Stimulated activated CD8-positive, alpha-beta memory T cell treated with anti-CD3 and anti-CD28 coated beads, Interleukin-7, amount 100 ng/mL, for 1 hour (primary cell): Measurements from ENCODE around the gene GET3.

ENCODE experiments used
- DNase-seq, 2 donors: peaks; one replicate each; pipeline ENCODE4 v3.0.0-alpha.2; 2020; ENCODE audit warnings: low read depth in 2 of 2

GET3 gene

DNA sequence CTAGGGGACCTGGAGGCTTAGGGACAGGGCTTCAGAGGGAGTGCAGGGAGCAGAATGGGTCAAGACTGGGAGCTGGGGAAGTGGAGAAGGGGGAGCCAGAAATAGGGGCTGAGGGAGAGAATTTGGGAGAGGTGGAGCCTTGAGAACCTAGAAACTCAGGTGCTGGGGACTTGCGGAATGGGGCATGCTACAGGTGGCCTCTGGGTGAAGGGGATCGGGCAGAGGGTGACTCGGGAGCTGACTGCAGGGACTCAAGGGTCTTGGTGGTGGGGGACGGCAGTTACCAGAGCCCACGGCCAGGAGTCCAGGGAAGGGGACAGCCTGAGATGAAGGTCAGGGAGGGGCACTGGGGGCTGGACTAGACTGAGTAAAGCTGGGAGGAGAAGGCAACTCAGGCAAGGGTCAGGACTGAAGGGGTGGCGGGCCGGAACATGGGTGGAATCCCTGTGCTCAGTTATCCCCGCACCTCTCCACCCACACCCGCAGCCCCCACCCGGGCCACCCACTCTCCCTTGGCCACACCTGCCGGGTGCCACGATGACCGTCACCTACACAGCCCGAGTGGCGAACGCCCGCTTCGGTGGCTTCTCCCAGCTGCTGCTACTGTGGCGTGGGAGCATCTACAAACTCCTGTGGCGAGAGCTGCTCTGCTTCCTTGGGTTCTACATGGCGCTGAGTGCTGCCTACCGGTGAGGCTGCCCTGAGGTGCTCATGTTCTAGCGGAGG is 14.9 kb downstream of the GET3 start:
- no peak for DNase-seq

DNA sequence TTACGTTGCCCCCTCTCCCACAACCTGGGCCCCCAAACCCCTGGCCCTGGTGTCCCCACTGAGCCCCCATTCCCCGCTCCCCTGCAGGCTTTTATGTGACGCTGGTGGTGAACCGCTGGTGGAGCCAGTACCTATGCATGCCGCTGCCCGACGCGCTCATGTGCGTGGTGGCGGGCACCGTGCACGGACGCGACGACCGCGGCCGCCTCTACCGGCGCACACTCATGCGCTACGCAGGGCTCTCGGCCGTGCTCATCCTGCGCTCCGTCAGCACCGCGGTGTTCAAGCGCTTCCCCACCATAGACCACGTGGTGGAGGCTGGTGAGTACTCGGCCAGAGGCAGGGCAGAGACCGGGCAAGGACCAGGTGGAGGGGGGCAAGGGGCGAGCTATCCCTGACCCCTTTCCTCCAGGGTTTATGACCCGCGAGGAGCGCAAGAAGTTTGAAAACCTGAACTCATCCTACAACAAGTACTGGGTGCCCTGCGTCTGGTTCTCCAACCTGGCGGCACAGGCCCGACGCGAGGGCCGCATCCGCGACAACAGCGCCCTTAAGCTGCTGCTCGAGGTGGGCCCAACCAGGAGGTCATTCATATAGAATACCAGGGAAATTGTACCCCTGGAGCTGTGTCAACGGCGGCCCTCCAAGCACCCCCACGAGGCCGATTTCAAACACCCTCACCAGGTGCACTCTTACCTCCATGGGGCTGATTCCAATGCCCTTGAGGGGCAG is 17.3 kb downstream of the GET3 start:
- DNase-seq: no peak

DNA sequence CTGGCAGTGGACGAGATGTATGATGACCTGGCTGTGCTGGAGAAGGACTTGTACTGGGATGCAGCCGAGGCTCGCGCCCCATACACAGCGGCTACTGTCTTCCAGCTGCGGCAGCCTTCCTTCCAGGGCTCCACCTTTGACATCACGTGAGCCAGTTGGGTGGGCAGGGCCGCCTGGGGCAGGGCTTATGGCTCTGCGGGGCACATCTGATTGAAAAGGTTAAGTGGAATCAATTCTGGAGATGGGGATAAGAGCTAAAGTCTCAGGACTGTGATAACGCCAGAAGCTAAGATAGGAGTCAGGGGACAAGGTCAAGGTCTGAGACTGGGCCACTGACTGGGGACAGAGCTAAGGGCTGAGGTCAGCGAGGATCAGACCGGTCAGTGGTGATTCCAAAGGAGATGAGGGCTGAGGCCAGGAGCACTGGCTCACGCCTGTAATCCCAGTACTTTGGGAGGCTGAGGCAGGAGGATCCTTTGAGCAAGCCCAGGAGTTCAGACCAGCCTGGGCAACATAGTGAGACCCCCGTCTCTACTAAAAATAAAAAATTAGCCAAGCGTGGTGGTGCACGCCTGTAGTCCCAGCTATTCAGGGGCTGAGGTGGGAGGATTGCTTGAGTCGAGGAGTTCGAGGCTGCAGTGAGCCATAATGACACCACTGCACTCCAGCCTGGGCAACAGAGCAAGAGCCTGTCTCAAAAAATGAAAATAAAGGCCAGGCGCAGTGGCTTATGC is 19.0 kb downstream of the GET3 start:
- DNase-seq: no peak

DNA sequence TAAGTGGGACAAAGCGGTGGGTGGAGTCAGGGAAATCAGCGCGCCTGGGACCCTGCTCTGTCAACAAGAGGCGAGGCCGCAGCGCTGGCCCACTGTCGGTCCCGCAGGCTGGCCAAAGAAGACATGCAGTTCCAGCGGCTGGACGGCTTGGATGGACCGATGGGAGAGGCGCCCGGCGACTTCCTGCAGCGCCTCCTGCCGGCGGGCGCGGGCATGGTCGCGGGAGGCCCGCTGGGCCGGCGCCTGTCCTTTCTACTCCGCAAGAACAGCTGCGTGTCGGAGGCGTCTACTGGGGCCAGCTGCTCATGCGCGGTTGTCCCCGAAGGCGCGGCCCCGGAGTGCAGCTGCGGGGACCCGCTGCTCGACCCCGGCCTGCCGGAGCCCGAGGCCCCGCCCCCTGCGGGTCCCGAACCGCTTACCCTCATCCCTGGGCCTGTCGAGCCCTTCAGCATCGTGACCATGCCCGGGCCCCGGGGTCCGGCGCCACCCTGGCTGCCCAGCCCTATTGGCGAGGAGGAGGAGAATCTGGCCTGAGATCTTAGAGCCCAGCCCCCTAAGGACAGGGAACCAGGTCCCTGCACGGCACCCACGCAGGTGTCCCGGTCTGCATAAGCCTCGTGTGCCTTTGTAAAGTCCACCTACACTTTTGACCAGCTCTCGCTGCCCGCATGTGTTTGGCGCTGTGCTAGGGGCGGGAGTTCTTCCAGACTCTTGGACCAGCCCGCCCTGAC is 20.4 kb downstream of the GET3 start:
- peak in 1 of 2 donors; percentile 41 for DNase-seq

DNA sequence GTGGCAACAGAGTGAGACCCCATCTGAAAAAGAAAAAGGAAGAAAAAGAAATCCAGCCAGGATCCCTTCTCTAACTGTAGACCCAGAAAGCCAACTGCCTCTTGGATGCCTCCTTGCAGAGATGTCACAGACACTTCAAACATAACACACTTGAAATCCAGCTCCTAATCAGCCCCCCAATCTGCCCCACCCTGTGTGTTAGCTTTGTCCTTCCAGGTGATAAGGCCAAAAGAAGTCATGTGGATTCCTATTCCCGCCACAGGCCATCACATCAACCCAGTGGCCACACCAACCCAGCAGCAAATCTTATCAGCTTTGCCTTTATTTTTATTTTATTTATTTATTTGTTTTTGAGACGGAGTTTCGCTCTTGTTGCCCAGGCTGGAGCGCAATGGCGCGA is 22.4 kb downstream of the GET3 start:
- no peak for DNase-seq

DNA sequence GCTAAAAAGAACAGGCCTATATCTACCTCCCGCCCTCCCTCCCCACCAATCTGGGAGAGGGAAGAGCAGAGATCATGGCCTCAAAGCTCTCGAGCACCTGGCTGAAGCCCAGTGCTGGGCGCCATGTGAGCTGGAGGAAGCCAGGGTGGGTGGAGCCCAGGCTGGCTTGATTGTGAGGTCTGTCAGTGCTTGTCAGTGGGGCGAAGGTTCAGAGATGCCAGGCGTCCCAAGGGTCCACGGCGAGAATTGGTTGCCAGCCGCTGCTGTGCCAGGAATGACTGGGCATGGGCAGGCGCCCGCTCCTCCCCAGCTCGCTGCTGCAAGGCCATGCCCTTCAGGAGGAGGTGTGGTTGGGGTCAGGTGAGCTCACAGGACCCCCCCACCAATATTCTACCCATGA is 25.8 kb downstream of the GET3 start:
- DNase-seq: no peak

DNA sequence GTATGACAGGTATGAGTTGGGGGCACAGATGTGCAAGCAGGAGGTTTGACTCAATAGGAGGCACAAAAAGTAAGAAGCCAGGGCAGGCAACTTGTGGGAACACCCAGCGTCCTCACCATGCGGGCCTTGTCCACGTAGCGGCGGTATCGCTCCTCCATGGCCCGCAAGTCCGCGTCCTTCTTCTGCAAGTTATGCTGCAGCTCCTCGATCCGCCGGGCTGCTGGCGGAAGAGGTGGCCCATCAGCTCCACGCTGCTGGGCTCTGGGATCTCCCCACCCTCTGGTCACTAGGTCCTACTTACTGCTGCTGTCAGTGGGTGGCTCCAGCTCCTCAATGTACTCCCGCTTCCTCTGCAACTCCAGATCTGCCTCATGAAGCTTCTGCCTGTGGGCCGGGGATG is 27.4 kb downstream of the GET3 start:
- DNase-seq: no peak

DNA sequence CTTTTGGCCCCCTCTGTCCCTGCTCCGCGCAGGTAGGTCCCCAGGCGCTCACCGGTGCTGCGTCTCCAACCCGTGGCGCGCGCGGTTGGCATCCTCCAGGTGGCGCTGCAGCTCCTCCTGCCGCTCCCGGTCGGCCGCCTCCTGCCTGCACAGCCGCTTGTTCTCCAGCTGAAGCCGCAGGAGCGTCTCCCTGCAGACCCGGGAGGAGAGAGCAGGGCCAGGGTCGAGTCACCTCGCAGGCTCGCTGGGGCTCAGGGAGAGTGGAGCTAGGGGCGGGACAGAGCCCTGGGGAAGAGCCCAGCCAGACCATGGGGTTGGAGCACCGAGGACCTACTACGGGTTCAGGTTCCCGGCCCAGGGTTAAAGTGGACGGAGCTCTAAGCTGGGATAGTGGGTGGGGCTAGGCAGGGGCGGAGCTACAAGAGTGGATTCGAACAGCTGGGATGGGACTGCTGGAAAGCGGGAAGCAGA is 28.8 kb downstream of the GET3 start:
- peak; percentile 60 to 64 for DNase-seq

DNA sequence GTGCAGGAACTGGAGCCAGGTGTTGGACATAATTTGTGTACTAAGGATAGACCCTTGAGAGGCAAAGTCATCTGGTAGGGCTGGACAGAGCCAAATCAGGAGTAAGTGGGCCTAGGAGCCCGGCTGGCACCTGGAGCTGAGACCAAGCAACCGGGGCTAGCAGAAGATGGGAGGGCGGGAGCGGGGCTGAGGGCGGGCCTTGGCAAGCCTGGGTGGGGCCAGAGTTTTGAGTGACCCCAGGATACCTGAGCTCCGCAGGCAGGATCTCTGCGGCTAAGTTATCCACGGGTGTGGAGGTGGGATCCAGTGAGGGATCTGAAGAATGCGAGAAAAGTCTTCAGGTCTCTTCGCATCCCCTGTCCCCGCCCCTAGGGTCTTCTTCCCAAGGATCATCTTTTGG is 29.9 kb downstream of the GET3 start:
- DNase-seq: no peak

DNA sequence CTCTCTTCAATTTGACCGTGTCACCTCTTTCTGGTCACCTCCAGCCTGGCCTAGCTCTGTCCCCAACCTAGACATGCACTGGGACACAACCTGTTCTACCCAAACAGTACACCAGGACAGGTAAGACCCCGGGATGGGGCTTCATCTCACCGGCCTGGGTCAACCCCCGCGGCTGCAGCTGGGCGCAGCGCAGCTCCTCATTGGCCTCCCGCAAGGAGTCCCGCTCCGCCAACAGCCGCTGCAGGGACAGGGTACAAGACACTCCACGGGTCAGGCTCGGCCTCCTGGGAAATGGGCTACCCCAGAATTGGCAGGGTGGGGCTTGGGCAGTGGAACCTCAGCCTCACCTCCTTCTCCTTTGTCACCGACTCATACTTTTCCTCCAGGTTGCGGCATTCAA is 30.4 kb downstream of the GET3 start:
- DNase-seq: no peak

DNA sequence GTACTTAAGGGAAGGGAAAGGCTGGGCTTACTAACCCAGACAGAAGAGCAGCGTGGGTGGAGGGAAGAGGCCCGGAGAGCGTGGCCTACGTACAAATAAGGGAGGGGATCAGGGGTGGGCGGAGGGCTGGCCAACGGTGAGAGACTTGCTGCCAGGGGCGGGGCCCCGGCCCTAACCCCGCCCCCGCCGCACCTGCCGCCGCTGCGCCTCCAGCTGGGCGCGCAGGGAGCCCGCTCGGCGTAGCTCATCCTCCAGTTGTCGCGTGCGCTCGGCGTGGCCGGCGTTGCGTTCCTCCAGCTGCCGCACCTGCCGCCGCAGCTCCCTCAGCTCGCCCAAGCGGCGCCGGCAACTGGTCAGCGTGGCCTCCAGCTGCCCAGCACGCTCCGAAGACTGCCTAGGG is 32.4 kb downstream of the GET3 start:
- no peak for DNase-seq

DNA sequence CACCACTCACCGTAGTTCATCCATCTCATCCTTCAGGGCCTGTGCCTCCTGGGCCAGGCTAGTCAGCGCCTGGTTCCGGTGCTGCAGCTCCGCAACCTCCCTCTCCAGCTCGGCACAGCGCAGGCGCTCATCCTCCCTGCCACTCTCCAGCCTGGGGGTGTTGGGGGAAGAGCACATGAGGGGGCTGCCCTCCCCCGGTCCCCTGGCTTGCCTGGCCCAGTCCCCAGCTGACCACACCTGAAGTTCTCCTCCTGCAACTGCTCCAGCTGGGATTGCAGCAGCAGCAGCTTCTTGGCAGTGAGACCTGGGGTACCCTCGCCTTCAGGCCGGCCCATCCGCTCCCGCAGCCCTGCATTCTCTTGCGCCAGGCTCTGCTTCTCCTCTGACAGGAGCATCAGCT is 33.6 kb downstream of the GET3 start:
- DNase-seq: no peak

DNA sequence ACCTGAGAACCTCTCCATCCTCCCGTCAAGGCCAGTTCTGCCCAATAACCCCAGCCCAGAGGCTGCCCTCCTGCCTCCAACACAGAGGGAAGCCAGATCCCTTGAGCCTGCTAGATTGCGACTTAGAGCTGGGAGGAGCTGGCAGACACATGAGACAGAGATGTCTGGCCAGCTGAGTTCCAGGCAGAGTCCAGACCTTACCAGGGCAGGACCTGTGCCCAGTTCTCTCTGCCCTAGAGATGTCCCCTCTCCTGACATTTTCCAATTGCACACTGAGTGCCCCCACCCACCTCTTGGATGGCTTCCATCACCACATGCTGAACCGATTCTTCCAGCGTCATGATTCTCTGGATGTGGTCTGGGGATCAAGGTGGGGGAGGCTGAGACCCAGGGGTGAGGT is 35.0 kb downstream of the GET3 start:
- no peak for DNase-seq

DNA sequence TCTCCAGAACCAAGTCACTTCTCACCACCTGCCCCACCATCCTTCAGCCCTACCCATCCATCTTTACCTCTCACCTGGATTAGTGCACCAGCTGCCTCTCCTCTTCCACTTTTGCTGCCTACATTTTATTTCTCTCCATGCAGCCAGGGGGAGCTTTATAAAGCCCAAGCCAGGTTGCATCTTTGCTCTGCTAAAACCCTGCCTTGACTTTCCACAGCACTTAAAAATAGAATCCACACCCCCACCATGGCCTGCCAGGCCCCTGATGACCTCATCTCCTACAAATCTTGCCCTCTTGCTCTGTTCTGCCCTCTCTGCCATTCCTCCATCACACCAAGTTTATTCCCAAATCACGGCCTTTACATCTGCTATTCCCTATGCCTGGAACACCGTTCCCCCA is 36.3 kb downstream of the GET3 start:
- DNase-seq: no peak

DNA sequence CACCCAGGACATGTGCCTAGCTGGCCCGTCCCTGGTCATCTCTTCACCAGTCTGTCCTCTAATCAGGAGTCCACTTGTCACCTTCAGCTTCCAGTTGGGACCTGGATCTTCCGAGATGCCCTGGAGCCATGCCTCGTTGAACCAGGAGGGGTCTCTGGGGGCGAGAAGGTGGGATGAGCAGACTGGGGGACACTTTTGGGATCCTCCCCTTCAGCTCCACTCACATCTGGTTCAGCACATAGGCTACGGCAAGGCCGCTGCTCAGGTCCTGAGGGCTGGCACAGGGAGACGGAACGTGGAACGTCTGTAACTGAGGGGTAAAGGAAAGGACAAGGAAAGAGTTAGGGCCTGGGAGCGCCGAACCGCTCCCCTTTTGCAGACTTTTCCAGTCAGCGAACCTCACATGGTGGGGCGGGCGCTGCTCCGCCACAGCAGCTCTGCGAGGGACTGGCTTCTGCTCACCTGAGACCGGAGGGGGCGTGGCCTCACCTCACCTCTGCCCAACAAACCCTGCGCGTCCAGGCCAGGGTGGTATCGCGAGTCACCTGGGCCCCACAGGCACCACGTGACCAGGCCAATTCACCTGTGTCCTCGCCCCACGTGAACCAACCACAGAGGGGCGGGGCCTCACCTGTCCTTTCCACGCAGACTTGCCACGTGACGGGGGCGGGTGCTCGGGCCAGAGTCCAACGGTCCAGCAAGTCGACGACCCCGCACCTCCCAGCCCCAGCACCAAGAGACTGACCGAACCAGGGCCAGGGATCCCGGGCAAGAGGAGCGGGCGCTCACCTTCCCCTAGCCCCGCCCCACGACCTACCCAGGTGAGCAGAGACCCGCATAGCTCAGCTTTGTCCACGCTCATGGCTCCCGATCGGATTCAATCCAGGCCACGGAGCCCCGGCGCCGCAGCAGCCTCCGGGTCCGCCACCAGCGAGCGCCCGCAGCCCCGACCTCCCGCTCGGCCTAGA is 37.6 kb downstream of the GET3 start, which contains the start of gene HOOK2:
HOOK2 (minus strand) TSS at position 965 of the 968 bp plus-strand sequence; CDS start at position 862, 103 bp downstream.
- DNase-seq: no peak

DNA sequence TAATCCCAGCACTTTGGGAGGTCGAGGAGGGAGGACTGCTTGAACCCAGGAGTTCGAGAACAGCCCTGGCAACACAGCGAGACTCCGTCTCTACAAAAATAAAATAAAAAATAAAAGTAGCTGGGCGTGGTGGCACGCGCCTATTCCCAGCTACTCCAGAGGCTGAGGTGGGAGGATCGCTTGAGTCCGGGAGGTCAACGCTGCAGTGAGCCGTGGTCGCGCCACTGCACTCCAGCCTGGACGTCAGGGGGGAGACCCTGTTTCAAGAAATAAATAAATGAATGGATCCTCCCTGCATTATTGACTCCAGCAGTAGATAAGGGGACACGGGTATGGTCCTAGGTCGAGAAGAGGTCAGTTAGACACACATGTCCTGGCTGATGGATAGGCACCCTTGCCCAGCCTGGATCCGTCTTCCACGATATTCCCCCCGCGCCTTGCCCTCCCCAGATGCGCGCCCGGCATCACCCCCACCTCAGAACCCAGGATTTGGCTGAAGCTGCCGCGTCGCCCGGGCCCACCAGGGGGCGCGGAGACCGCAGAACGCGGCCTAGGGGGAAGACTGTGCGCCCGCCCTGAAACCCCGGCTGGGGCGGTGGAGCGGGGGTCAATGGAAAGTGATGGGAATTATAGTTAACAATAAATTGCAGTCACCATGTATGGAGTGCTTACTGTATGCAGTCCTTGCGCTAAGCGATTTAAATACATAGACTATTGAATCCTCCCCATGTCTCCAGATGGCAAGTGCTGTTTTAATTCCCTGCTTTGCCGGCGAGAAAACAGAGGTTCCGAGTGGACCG is 40.1 kb downstream of the GET3 start:
- DNase-seq: peak; percentile 61 to 71

DNA sequence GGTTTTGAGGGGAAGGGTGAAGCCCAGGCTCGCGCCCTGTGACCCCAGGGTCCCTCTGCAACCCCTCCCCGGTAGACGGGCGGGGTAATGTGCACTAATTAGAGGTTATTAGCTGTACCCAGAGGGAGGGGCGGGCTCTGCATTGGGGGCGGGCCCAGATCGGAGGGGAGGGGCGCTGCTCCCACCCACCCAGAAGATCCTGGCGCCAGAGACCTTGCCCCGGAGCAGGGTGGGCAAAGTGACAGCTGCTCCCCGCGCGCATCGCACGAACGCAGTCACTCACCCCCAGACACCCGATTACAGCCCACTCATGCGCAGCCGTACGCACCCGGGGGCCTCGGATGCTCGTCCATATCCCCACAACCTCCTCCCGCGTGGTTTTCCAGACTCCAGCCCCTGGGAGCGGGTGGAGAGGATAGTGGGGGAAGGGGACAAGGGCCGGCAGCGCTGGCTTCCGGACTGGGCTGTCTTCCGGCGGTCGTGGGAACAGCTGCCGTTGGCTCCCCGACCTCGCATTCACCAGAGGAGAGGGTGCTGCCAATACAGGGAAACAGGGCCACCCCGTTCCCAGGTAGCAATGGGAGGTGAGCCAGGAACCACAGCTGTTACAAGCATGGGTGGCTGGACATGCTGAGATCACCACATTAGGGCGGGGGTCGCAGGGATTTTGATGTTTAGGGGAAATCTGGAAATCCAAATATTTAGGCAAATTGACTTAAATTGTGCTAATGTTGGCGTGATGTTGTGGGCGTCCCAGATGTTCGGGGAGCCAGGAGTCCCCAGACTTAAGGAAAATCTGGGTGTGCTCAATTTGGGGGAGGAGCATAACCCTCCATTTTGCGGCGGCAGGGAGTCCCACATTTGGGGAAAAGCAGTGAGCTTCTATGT is 41.0 kb downstream of the GET3 start:
- DNase-seq: peak in 1 of 2 donors; percentile 4

DNA sequence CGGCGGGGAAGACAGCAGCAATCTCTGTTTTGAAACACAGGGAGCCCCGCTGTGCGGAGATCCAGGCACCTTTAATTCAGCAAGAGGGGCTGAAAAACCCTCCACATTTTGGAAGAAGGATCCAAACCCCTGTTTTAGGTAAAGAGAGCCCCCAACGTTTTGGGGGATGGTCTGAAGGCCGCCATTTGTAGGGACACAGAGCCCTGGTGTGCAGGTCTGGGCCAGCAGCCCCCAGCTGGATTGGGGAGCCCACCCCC is 41.5 kb downstream of the GET3 start:
- no peak for DNase-seq
